Hepatocyte (in vitro differentiated cells): ENCODE data around the gene KLHL12. TPM values are rescaled to one million over a fixed set of nuclear protein-coding genes. Genes with fewer than 3 reads are reported as not detected.

ENCODE experiments used
- DNase-seq: peaks from one replicate; pipeline ENCODE4 v3.0.0-alpha.2; 2016; ENCODE audit warnings: low spot score
- H2AFZ ChIP-seq: fragments of 200-600 bp; sonication (generic); 2 replicates; pipeline ENCODE4 v1.6.0; 2016; ENCODE audit warnings: antibody characterized with exemption, mild to moderate bottlenecking
- H3K27ac ChIP-seq: fragments of 200-600 bp; sonication (generic); 2 replicates; pipeline ENCODE4 v1.5.1; 2016; ENCODE audit warnings: mild to moderate bottlenecking
- H3K27me3 ChIP-seq: fragments of 200-600 bp; sonication (generic); 2 replicates; pipeline ENCODE4 v1.6.1; 2016
- H3K36me3 ChIP-seq: fragments of 200-600 bp; sonication (generic); replicated peaks from 2 replicates; pipeline ENCODE4 v1.5.1; 2016; ENCODE audit warnings: low read depth; ENCODE audit not compliant: insufficient read depth
- H3K4me1 ChIP-seq: fragments of 200-600 bp; sonication (generic); 2 replicates; pipeline ENCODE4 v1.5.1; 2016; ENCODE audit warnings: mild to moderate bottlenecking, moderate library complexity; ENCODE audit not compliant: insufficient read depth
- H3K4me2 ChIP-seq: fragments of 200-600 bp; sonication (generic); 2 replicates; pipeline ENCODE4 v1.6.0; 2016
- H3K4me3 ChIP-seq: fragments of 200-600 bp; sonication (generic); 2 replicates; pipeline ENCODE4 v1.5.1; 2016; ENCODE audit warnings: mild to moderate bottlenecking
- H3K79me2 ChIP-seq: fragments of 200-600 bp; sonication (generic); 2 replicates; pipeline ENCODE4 v1.6.0; 2017; ENCODE audit warnings: mild to moderate bottlenecking
- H3K9me2 ChIP-seq: fragments of 200-600 bp; sonication (generic); replicated peaks from 2 replicates; pipeline ENCODE4 v1.6.0; 2017; ENCODE audit warnings: mild to moderate bottlenecking; ENCODE audit not compliant: insufficient read depth
- H3K9me3 ChIP-seq: fragments of 200-600 bp; sonication (generic); 2 replicates; pipeline ENCODE4 v1.5.1; 2016; ENCODE audit warnings: low read depth, mild to moderate bottlenecking
- H4K20me1 ChIP-seq: fragments of 200-600 bp; sonication (generic); 2 replicates; pipeline ENCODE4 v1.6.0; 2016; ENCODE audit warnings: mild to moderate bottlenecking; ENCODE audit not compliant: insufficient read depth, poor library complexity, severe bottlenecking
- CTCF ChIP-seq: fragments of 200-600 bp; sonication (generic); IDR thresholded peaks from 2 replicates; pipeline ENCODE4 v1.5.1; 2016; ENCODE audit warnings: antibody characterized with exemption, mild to moderate bottlenecking; ENCODE audit not compliant: poor library complexity
- EZH2 ChIP-seq: fragments of 200-600 bp; sonication (generic); IDR thresholded peaks from 2 replicates; pipeline ENCODE4 v1.6.1; 2016; ENCODE audit warnings: antibody characterized with exemption, mild to moderate bottlenecking, borderline replicate concordance
- EZH2phosphoT487 ChIP-seq: fragments of 200-600 bp; sonication (generic); IDR thresholded peaks from one replicate; pipeline ENCODE4 v1.6.1; 2018; ENCODE audit warnings: antibody characterized with exemption, mild to moderate bottlenecking, low read depth, moderate library complexity; ENCODE audit not compliant: unreplicated experiment, severe bottlenecking
- WGBS: methylation state at CpG from one replicate; pipeline ENCODE4 v1.1.6; 2016; ENCODE audit warnings: low lambda C conversion rate; ENCODE audit errors: missing lambda C conversion rate; 5-methylcytosine and 5-hydroxymethylcytosine counted together
- polyA plus RNA-seq: library from polyadenylated mRNA; unstranded; fragments of >200 nt; fragmentation: Nextera tagmentation; extraction: Ambion mirVana; gene quantifications from 2 replicates; pipeline ENCODE4 v1.2.1, GENCODE V29; 2016
- total RNA-seq: library from RNA; depleted of rRNA; stranded (reverse); fragments of >200 nt; gene quantifications from 2 replicates; pipeline ENCODE4 v1.2.3, GENCODE V29; 2014

Gene KLHL12
- total and polyA plus RNA-seq, 2 experiments from 2014 or later: 15.1 to 23.4 TPM

DNA sequence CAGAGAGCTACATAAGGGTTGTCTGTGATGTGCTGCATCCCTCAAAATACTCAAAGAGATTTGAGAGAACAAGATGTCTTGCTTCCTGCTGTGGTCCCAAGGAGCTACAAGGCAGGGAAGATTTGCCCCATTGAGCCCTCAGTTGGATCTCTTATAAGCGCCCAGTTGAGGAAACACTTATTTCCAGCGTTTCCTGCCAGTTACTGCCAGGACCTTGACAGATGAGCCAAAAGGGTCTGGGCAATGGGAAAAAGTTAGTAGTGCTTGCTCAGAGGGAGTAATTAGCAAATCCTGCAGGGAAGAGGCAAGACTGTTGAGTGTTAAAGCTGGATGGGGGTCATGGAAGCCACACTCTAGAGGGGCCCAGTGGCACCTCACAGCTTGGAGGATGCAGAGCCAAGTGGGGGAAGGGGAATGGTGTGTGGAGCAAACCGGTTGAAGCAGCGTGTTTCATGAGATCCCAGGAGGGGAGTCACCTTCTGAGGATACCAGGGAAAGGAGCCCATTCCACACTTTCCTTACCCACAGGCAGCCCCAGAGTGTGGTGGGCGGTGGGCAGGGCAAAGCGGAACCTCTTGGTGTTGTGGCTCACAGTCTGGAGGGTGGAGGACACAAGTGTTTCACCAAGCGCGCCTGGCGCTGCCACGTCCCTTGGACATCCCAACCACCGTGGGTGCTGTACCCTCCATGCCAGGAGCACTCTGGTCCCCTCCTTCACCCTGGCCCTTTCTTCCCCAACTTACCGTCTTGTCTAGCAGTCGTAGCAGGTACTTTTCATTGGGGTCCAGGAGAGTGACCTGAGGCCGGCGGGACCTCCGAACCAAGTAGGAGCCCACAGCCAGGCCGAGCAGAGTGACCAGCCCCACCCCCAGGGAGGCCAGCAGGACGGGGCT lies 39.2 kb upstream of the KLHL12 start:
- Histone ChIP-seq H4K20me1 (no peaks in the 10 kb centered on the region), H3K9me2 (no peaks in the 10 kb centered on the region), H3K27me3 (no peaks in the 10 kb centered on the region), H3K79me2 (no peaks in the 10 kb centered on the region), H3K27ac (peak overlapping the region; percentile 83), H3K4me3 (peak overlapping the region; percentile 84), H3K9me3 (no peaks in the 10 kb centered on the region), H3K36me3 (no peaks in the 10 kb centered on the region), H3K4me1 (peaks cover 9% of the 10 kb centered on the region), H2AFZ (peak overlapping the region; percentile 96), H3K4me2 (peak overlapping the region; percentile 89)
- no peak for DNase-seq
- no peak for TF ChIP-seq EZH2
- TF ChIP-seq EZH2phosphoT487: no peak
- no peak for TF ChIP-seq CTCF
- 48% methylated on average over 18 of the region's 18 CpGs for WGBS

DNA sequence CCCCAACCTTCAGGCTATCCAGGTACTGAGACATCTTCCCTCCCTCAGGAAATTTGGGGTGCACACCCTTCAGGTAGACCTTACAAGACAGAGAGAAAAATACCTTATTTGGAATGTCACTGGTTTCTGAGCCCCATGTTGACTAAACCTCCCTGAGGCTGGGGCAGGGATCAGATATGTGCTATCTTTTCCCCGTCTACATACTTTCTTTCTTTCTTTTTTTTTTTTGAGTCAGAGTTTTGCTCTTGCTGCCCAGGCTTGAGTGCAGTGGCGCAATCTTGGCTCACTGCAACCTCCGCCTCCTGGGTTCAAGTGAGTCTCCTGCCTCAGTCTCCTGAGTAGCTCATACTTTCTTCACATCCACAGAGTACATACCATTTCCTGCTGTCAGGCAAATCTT lies 38.4 kb upstream of the KLHL12 start:
- H3K9me3 ChIP-seq: no peaks in the 10 kb centered on the region
- TF ChIP-seq EZH2 (no peak), CTCF (no peak), EZH2phosphoT487 (no peak)
- H3K4me1 ChIP-seq: peaks cover 9% of the 10 kb centered on the region
- H4K20me1 ChIP-seq: no peaks in the 10 kb centered on the region
- H2AFZ ChIP-seq: no peak overlapping the region
- DNase-seq: no peak
- H3K4me3 ChIP-seq: no peak overlapping the region
- H3K36me3 ChIP-seq: no peaks in the 10 kb centered on the region
- H3K4me2 ChIP-seq: peak overlapping the region; percentile 89
- H3K27me3 ChIP-seq: no peaks in the 10 kb centered on the region
- peak overlapping the region; percentile 83 for H3K27ac ChIP-seq
- no peaks in the 10 kb centered on the region for H3K79me2 ChIP-seq
- 80% methylated on average over 3 of the region's 3 CpGs for WGBS
- H3K9me2 ChIP-seq: no peaks in the 10 kb centered on the region

DNA sequence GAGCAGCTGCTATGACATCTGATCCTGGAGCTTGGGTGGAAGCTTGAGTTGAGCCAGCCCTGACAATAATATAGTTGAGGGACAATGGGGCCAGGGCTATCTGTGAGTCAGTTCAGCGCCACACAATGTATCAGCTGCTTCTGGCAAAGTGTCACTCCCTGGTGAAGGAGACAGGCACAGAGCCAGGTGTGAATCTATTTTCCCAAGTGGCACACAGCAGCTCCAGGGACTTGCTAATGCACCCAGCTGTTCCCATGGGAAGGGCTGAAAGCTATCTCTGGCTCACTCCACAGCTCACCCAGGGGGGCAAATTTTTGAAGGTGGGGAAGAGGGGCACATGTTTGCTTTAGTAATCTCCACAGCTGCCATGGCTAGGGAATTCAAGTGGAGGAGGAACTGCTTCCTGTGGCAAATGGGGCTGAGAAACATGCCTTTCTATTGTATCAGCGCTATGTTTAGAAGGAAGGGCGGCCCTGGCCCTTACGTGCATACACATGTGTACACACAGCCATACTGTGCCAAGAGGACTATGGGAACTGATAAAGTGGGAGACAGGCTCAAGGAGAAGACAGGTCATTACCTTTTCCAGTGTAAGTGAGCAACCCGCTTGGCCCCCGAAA lies 37.9 kb upstream of the KLHL12 start:
- H3K4me1 ChIP-seq: peaks cover 9% of the 10 kb centered on the region
- H3K9me3 ChIP-seq: no peaks in the 10 kb centered on the region
- no peaks in the 10 kb centered on the region for H3K79me2 ChIP-seq
- 92% methylated on average over 6 of the region's 6 CpGs for WGBS
- DNase-seq: no peak
- H3K27ac ChIP-seq: peak overlapping the region; percentile 32
- no peak for TF ChIP-seq EZH2phosphoT487
- no peaks in the 10 kb centered on the region for H3K27me3 ChIP-seq
- H3K9me2 ChIP-seq: no peaks in the 10 kb centered on the region
- no peaks in the 10 kb centered on the region for H4K20me1 ChIP-seq
- no peak overlapping the region for H2AFZ ChIP-seq
- H3K36me3 ChIP-seq: no peaks in the 10 kb centered on the region
- H3K4me2 ChIP-seq: no peak overlapping the region
- H3K4me3 ChIP-seq: no peak overlapping the region
